ENCODE data around the gene PEX16.

The PEX16 gene

GRCh38 chr11:45945397-45945999 is 27.8 kb upstream of the PEX16 start:
- no peaks in the 10 kb centered on the region for H3K4me1 ChIP-seq (ENCODE audit: control insufficient read depth in 1 of 2, insufficient read depth in 2 of 2, low read length in 2 of 2)
- no peak overlapping the region for H4K91ac ChIP-seq (ENCODE audit: low read depth, low read length)
- no CpG with 5 or more reads among the region's 3 CpGs for WGBS (ENCODE audit: extremely low coverage, insufficient coverage, insufficient read length)
- DNase-seq: no peak
- H3K27ac ChIP-seq (ENCODE audit: low read depth, low read length): no peak overlapping the region
- H2AFZ ChIP-seq (ENCODE audit: insufficient read depth, low read length, poor library complexity): no peak overlapping the region
- H3K36me3 ChIP-seq (ENCODE audit: control insufficient read depth in 1 of 2, insufficient read depth in 2 of 2, low read length in 2 of 2): peaks cover 0 to 16% of the 10 kb centered on the region in 2 experiments
- no peaks in the 10 kb centered on the region for H3K79me2 ChIP-seq (ENCODE audit: control insufficient read depth, insufficient read depth, low read length, poor library complexity)
- no peak overlapping the region for H3K4ac ChIP-seq (ENCODE audit: low read depth, low read length)
- H3K4me3 ChIP-seq (ENCODE audit: low read depth, low read length): no peak overlapping the region
- no peak overlapping the region for H3K4me2 ChIP-seq (ENCODE audit: low read length)
- no peak overlapping the region for H2BK120ac ChIP-seq (ENCODE audit: insufficient read depth, low read length, poor library complexity)
- H3K23ac ChIP-seq (ENCODE audit: low read length): no peak overlapping the region
- no peak overlapping the region for H4K8ac ChIP-seq (ENCODE audit: low read depth, low read length)
- no peak overlapping the region for H3K18ac ChIP-seq (ENCODE audit: low read length)
- no peak overlapping the region for H3K9ac ChIP-seq (ENCODE audit: low read length)
- no peaks in the 10 kb centered on the region for H3K9me3 ChIP-seq (ENCODE audit: insufficient read depth, low read depth, low read length)
- no peak overlapping the region for H2BK5ac ChIP-seq (ENCODE audit: low read depth, low read length, poor library complexity)
- no peak overlapping the region for H2AK5ac ChIP-seq (ENCODE audit: low read length)
- H3K14ac ChIP-seq (ENCODE audit: low read length): no peak overlapping the region
- H3K27me3 ChIP-seq (ENCODE audit: insufficient read depth, low read length): no peaks in the 10 kb centered on the region
- H4K12ac ChIP-seq (ENCODE audit: low read depth, low read length): no peak overlapping the region
- no peak overlapping the region for H2BK12ac ChIP-seq (ENCODE audit: low read length)
- no peaks in the 10 kb centered on the region for H3K79me1 ChIP-seq (ENCODE audit: low read length)

DNA sequence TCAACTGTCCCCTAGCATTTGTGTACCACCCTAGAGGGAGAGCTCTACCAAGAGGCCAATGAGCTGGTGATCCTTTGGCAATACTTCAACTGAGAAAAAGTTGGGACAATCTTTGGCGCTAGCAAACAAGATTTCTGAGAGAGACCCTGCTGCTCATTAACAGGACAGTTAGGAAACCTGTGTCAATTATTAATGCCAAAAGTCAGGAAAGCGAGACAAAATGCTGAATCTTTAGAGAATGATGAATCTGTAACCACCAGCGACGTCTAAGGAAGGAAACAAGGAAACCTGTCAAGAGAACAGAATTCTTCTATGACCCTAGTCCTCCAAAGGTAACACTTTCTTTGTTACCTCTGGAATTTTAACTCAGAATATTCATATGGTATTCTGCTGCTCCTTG is 24.7 kb upstream of the PEX16 start:
- H4K8ac ChIP-seq (ENCODE audit: low read depth, low read length): no peak overlapping the region
- no peaks in the 10 kb centered on the region for H3K27me3 ChIP-seq (ENCODE audit: insufficient read depth, low read length)
- no peak overlapping the region for H3K4me3 ChIP-seq (ENCODE audit: low read depth, low read length)
- no peak overlapping the region for H3K4me2 ChIP-seq (ENCODE audit: low read length)
- no peaks in the 10 kb centered on the region for H3K9me3 ChIP-seq (ENCODE audit: insufficient read depth, low read depth, low read length)
- no peaks in the 10 kb centered on the region for H3K79me1 ChIP-seq (ENCODE audit: low read length)
- H3K9ac ChIP-seq (ENCODE audit: low read length): no peak overlapping the region
- no peak overlapping the region for H2AFZ ChIP-seq (ENCODE audit: insufficient read depth, low read length, poor library complexity)
- H3K14ac ChIP-seq (ENCODE audit: low read length): no peak overlapping the region
- no peaks in the 10 kb centered on the region for H3K4me1 ChIP-seq (ENCODE audit: control insufficient read depth in 1 of 2, insufficient read depth in 2 of 2, low read length in 2 of 2)
- no peak overlapping the region for H4K91ac ChIP-seq (ENCODE audit: low read depth, low read length)
- DNase-seq: no peak
- H3K79me2 ChIP-seq (ENCODE audit: control insufficient read depth, insufficient read depth, low read length, poor library complexity): no peaks in the 10 kb centered on the region
- no peak overlapping the region for H3K23ac ChIP-seq (ENCODE audit: low read length)
- H3K4ac ChIP-seq (ENCODE audit: low read depth, low read length): no peak overlapping the region
- no peak overlapping the region for H4K12ac ChIP-seq (ENCODE audit: low read depth, low read length)
- H2BK5ac ChIP-seq (ENCODE audit: low read depth, low read length, poor library complexity): no peak overlapping the region
- no peak overlapping the region for H2AK5ac ChIP-seq (ENCODE audit: low read length)
- H2BK12ac ChIP-seq (ENCODE audit: low read length): no peak overlapping the region
- no peak overlapping the region for H2BK120ac ChIP-seq (ENCODE audit: insufficient read depth, low read length, poor library complexity)
- H3K18ac ChIP-seq (ENCODE audit: low read length): no peak overlapping the region
- peaks cover 3 to 9% of the 10 kb centered on the region in 2 experiments for H3K36me3 ChIP-seq (ENCODE audit: control insufficient read depth in 1 of 2, insufficient read depth in 2 of 2, low read length in 2 of 2)
- no CpG with 5 or more reads among the region's 4 CpGs for WGBS (ENCODE audit: extremely low coverage, insufficient coverage, insufficient read length)
- H3K27ac ChIP-seq (ENCODE audit: low read depth, low read length): no peak overlapping the region

- no peak overlapping the region for H3K4me3 ChIP-seq (ENCODE audit: low read depth, low read length)
- no peaks in the 10 kb centered on the region for H3K27me3 ChIP-seq (ENCODE audit: insufficient read depth, low read length)
- H3K27ac ChIP-seq (ENCODE audit: low read depth, low read length): no peak overlapping the region
- no peak overlapping the region for H3K23ac ChIP-seq (ENCODE audit: low read length)
- no peak overlapping the region for H3K4ac ChIP-seq (ENCODE audit: low read depth, low read length)
- WGBS (ENCODE audit: extremely low coverage, insufficient coverage, insufficient read length): no CpG with 5 or more reads among the region's 4 CpGs
- H4K12ac ChIP-seq (ENCODE audit: low read depth, low read length): no peak overlapping the region
- no peak overlapping the region for H2AFZ ChIP-seq (ENCODE audit: insufficient read depth, low read length, poor library complexity)
- H2BK12ac ChIP-seq (ENCODE audit: low read length): no peak overlapping the region
- no peak overlapping the region for H3K4me2 ChIP-seq (ENCODE audit: low read length)
- H3K9me3 ChIP-seq (ENCODE audit: insufficient read depth, low read depth, low read length): no peaks in the 10 kb centered on the region
- no peak overlapping the region for H3K14ac ChIP-seq (ENCODE audit: low read length)
- no peaks in the 10 kb centered on the region for H3K79me1 ChIP-seq (ENCODE audit: low read length)
- no peak overlapping the region for H3K9ac ChIP-seq (ENCODE audit: low read length)
- H2BK5ac ChIP-seq (ENCODE audit: low read depth, low read length, poor library complexity): no peak overlapping the region
- no peak overlapping the region for H3K18ac ChIP-seq (ENCODE audit: low read length)
- H4K8ac ChIP-seq (ENCODE audit: low read depth, low read length): no peak overlapping the region
- no peaks in the 10 kb centered on the region for H3K4me1 ChIP-seq (ENCODE audit: control insufficient read depth in 1 of 2, insufficient read depth in 2 of 2, low read length in 2 of 2)
- no peak overlapping the region for H2BK120ac ChIP-seq (ENCODE audit: insufficient read depth, low read length, poor library complexity)
- peaks cover 4 to 11% of the 10 kb centered on the region in 2 experiments for H3K36me3 ChIP-seq (ENCODE audit: control insufficient read depth in 1 of 2, insufficient read depth in 2 of 2, low read length in 2 of 2)
- no peak overlapping the region for H2AK5ac ChIP-seq (ENCODE audit: low read length)
- H3K79me2 ChIP-seq (ENCODE audit: control insufficient read depth, insufficient read depth, low read length, poor library complexity): no peaks in the 10 kb centered on the region
- no peak overlapping the region for H4K91ac ChIP-seq (ENCODE audit: low read depth, low read length)
- DNase-seq: no peak
Measured at GRCh38 chr11:45941285-45941684, 23.6 kb upstream of the PEX16 start.

- H3K9me3 ChIP-seq (ENCODE audit: insufficient read depth, low read depth, low read length): no peaks in the 10 kb centered on the region
- peaks cover 9 to 10% of the 10 kb centered on the region in 2 experiments for H3K36me3 ChIP-seq (ENCODE audit: control insufficient read depth in 1 of 2, insufficient read depth in 2 of 2, low read length in 2 of 2)
- no peaks in the 10 kb centered on the region for H3K79me2 ChIP-seq (ENCODE audit: control insufficient read depth, insufficient read depth, low read length, poor library complexity)
- H2BK5ac ChIP-seq (ENCODE audit: low read depth, low read length, poor library complexity): no peak overlapping the region
- no peak overlapping the region for H3K9ac ChIP-seq (ENCODE audit: low read length)
- no CpG with 5 or more reads among the region's 2 CpGs for whole genome bisulfite sequencing (ENCODE audit: extremely low coverage, insufficient coverage, insufficient read length)
- no peak overlapping the region for H3K4me2 ChIP-seq (ENCODE audit: low read length)
- H3K18ac ChIP-seq (ENCODE audit: low read length): no peak overlapping the region
- no peak overlapping the region for H2AK5ac ChIP-seq (ENCODE audit: low read length)
- no peak overlapping the region for H3K23ac ChIP-seq (ENCODE audit: low read length)
- H2BK12ac ChIP-seq (ENCODE audit: low read length): no peak overlapping the region
- H3K79me1 ChIP-seq (ENCODE audit: low read length): no peaks in the 10 kb centered on the region
- H3K4ac ChIP-seq (ENCODE audit: low read depth, low read length): no peak overlapping the region
- DNase-seq: no peak
- H3K27ac ChIP-seq (ENCODE audit: low read depth, low read length): no peak overlapping the region
- peaks cover 5 to 6% of the 10 kb centered on the region in 2 experiments for H3K4me1 ChIP-seq (ENCODE audit: control insufficient read depth in 1 of 2, insufficient read depth in 2 of 2, low read length in 2 of 2)
- no peak overlapping the region for H4K8ac ChIP-seq (ENCODE audit: low read depth, low read length)
- H3K4me3 ChIP-seq (ENCODE audit: low read depth, low read length): no peak overlapping the region
- H2BK120ac ChIP-seq (ENCODE audit: insufficient read depth, low read length, poor library complexity): no peak overlapping the region
- H3K14ac ChIP-seq (ENCODE audit: low read length): no peak overlapping the region
- no peak overlapping the region for H4K12ac ChIP-seq (ENCODE audit: low read depth, low read length)
- no peak overlapping the region for H2AFZ ChIP-seq (ENCODE audit: insufficient read depth, low read length, poor library complexity)
- no peak overlapping the region for H4K91ac ChIP-seq (ENCODE audit: low read depth, low read length)
- H3K27me3 ChIP-seq (ENCODE audit: insufficient read depth, low read length): no peaks in the 10 kb centered on the region
Measured at GRCh38 chr11:45939836-45940235, 22.2 kb upstream of the PEX16 start.
